NCI-H128 (cell line): ENCODE measurements around the gene CHSY3.
"Not testable (repeated sequence)": the region's sequence is repeated elsewhere in the genome, so short reads cannot be mapped to it uniquely, and the experiment has no call there.

Experiments
- DNase-seq: peaks from one replicate; lab custom pipeline; 2025; ENCODE audit not compliant: unreplicated experiment; lab: John Stamatoyannopoulos, UW

Gene CHSY3

GRCh38 chr5:130151239-130151638, 247.0 kb downstream of the CHSY3 start:
- no peak for DNase-seq

DNA sequence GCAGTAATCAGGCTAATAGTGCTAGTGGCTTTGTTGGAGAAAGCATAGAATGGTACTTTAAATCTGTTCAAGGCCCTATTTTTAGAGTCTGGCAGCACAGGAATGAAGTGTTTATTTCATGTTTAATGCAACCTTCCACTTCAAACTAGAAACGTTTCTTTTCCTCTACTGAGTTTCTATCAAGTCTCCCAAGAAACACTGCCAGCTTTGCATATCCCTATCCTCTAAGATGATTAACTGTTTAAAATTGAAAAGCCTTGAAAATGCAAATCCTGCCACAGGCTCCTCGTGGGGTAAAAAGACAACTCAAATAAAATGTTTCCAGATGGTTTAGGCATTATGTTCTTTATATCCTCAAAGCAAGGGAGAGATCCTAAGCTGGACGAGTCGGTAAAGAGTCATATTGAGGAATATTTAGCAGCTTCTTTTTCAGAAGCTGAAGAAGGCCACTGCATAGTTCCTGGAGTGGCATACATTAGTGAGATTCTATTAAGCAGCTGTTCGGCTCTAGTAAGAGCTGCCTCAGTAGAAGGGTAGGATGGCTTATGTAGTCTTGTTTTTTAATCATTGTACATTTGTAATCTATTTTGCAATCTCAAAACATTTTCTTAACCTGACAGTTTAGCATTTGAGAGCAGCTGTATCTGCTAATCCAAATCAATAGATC, 251.2 kb downstream of the CHSY3 start:
- DNase-seq: no peak

- no peak for DNase-seq
These were observed 253.8 kb downstream of the CHSY3 start for GRCh38 chr5:130158036-130158435.

- no peak for DNase-seq
These were observed 255.7 kb downstream of the CHSY3 start for GRCh38 chr5:130159968-130160367.

DNA sequence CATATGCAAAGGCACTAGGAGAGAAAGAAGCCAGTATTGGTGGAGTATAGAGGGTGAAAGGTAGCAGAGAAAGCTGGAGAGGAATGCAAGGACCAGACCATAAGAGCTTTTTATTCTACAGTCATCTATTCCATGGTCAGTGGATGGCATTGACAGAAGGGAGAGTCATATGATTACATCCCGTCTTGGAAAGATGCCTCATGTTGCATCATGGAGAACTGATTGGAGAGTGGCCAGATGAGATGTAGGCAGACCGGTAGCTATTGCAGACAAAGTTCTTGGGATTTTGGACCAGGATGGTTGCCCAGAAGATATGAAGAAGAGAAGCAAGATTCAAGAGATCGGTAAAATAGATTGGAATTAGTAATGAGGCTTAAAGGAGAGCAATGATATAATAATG, 260.7 kb downstream of the CHSY3 start:
- DNase-seq: no peak

DNA sequence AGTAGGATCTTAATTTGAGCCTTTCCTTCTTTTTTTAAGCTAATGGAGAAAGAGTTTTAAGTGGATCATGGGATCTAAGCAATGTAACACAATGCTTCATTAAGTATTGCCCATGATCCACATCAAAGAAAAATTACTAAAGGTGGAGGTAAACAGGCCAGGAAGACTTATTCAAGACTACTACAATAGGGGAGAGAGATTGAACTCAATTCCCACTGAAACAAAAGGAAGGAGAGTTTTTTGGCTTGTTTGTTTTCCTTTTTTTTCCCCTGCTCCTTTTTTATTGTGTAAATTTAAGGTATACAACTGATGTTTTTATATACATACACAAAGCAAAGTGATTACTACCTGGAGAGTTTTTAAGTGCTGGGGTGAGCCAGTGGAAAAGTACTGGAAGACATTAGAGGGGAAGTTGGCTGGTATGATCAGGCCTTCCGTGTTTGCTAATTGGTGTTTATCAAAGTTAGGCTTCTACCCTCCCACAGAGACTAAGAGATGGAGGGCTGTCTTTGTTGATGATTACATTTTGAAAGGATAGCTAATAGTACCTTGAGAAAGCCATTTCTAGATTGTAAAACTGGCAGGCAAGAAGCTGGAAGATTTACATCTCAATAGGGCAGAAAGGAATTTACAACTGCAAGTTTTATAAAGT, 262.7 kb downstream of the CHSY3 start:
- DNase-seq: no peak

DNA sequence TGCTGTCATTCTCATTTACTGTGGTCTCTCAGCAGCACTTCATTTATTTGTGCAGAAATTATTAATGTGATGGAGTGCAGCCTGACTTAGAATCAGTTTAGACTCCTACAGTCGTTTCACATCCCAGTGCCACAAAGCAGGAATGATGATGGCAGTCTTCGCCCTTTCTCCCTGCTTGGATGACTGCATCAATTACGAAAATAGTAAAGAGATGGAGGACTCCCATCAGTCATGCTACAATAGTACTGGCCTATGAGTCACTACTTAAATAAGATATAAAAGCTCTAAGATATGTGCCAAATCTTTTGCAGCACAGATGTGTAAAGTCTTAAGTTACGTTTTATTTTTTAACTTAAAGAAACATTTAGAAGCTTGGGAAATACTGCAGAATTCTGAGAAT, 263.9 kb downstream of the CHSY3 start:
- DNase-seq: no peak

DNA sequence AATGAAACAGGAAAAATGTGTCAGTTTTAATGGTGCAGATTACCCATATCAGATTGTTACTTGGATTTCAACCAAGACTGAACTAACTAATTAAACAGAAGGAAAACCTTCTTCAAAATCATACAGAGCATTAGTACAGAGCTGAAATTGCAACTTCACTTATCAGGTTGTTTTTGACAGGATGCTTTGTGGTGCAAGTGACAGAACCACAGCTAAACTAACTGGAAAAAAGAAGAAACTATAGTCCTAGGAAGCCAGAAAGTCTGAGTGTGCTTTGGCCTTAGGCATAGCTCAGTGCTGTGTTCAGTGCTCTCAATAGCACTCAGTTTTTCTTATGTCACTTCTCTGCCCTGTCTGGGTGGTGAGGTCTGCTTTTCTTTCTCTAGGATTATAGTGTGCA, 267.4 kb downstream of the CHSY3 start:
- no peak for DNase-seq

DNA sequence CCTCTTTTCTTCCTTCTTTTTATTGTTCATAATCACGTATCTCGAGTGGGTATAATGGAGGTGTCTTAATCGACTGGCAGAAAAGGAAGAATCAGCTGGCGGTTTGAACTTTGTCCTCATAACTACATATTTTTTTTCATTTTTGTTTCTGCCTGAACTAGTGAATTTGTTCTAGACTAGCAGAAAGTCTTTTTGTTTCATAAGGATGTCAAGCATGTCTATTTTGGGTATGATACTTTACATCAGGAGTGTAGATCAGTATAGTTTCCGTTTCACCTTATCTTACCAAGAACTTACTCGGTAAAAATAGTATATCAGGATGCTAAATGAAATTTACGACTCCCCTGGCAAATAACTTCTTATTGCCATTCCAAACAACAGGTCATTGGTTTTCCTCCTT, 278.9 kb downstream of the CHSY3 start:
- no peak for DNase-seq

GRCh38 chr5:130189961-130190360, 285.7 kb downstream of the CHSY3 start:
- DNase-seq: no peak

- DNase-seq: no peak
These were observed 294.7 kb downstream of the CHSY3 start for GRCh38 chr5:130198927-130199326.

DNA sequence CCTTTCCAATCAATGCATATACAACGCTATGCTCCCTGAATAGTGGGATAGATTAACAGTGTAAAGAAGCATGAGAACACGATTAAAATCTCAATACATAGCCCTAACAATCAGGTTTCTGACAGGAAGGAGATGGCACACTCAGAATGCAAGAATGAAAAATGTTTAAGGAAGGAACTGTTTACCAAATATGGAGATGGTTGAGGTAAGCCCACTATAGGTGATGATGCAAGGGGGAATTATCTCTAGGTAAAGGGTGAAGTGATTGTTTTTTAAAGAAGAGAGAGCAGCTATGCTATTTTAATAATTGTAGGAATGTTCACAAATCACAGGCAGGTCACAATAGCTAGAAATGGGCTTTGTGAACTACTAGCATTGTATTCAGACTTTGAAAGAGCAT, 302.4 kb downstream of the CHSY3 start:
- no peak for DNase-seq

DNA sequence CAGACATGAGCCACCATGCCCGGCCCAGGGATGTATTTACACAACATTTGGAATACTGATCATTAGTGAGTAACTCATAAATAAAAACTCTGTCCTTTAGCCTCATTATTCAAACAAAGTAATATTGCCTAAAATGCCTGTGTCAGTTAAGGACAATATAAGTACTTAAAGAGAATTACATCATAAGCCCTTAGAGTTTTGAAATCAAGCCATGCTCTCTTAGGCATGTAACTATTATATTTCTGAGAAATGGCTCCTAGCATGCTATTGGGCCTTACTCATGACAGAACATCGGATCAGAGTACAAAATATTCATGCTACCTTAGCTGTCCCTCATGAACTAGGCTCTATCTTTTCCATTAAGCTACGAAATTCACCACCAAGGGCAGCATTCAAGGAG, 309.3 kb downstream of the CHSY3 start:
- no peak for DNase-seq

- DNase-seq: no peak
These were observed 312.0 kb downstream of the CHSY3 start for GRCh38 chr5:130216286-130216685.

DNA sequence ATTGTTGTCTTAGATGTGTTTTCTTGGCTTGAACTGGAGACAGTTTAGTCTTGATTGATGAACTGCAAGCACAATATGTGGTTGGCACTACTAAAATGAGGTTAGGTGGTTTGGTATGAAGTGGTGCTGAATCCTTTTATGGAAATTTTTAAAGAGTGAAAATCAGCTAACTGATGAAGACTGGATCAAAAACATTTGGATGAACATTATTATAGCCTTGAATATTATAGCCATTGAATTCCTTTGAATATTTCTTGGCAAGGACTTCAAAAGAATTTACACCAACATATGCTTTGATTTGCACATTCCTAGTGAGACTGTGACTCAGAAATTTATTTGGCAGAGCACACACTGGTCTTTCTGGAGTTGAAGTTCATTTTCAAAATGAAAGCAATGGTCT, 318.3 kb downstream of the CHSY3 start:
- no peak for DNase-seq

- DNase-seq: not testable (repeated sequence)
These were observed 322.3 kb downstream of the CHSY3 start for GRCh38 chr5:130226556-130226955.

- no peak for DNase-seq
These were observed 323.4 kb downstream of the CHSY3 start for GRCh38 chr5:130227699-130228098.

DNA sequence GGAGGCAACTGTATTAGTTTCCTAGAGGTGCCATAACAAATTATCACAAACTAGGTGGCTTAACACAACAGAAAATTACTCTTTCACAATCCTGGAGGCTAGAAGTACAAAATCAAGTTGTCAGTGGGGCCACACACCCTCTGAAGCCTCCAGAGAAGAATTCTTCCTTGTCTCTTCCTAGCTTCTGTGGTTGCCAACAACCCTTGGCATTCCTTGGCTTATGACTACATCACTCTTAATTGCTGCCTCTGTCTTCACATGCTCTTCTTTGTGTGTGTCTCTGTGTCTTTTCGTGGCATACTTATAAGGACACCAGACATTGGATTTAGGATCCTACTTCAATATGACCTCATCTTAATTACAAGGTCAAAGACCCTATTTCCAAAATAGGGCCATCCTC, 327.5 kb downstream of the CHSY3 start:
- DNase-seq: no peak

- no peak for DNase-seq
These were observed 330.6 kb downstream of the CHSY3 start for GRCh38 chr5:130234816-130235215.
